HG03045 (cell line): Measurements from ENCODE around the gene PRKCI.
"Not testable (repeated sequence)": the region's sequence is repeated elsewhere in the genome, so short reads cannot be mapped to it uniquely, and the experiment has no call there.

Experiments used
- ATAC-seq: cut with Tn5 transposase; IDR thresholded peaks from one replicate; pipeline ENCODE4 v1.9.1; 2021; ENCODE audit warnings: mild to moderate bottlenecking, moderate library complexity; ENCODE audit not compliant: unreplicated experiment

The PRKCI gene

DNA sequence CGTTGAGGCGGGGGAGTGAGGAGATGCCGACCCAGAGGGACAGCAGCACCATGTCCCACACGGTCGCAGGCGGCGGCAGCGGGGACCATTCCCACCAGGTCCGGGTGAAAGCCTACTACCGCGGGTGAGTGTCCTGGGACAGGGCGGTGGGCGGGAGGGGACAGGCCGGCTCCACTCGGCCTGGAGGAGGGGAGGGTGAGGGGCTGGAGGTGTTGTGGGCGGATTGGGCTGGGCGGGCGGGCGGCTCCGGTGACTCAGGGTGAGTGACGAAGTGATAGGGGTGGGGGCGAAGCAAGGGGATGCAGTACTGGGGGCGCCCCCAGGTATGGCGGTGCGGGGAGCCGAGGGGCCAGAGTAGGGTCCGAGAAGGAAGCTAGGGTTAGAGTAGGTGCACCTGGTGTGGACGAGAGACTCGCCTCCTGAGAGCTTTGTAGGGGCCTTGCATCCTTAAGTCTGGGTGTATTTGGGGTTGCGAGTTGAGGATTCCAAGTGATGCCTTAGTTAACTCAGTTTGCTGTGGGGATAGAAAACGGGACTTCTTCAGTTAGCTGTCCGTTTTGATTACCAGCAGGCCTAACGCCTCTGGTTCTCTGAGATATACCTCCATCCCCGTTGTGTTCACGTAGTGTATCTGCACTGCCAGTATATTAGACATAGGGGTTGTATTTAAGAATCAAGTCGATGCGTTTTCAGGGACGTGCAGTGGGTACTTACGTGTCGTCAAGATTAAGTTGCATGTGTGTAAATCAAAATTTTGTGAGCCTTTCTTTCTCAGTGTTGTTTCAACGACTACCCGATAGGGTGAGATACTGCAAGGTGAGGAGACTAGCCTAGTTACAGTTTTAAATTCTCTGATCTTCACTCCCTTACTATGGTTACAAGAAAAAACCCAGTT lies 670 bp downstream of the PRKCI start:
- peak; percentile 38 for ATAC-seq

DNA sequence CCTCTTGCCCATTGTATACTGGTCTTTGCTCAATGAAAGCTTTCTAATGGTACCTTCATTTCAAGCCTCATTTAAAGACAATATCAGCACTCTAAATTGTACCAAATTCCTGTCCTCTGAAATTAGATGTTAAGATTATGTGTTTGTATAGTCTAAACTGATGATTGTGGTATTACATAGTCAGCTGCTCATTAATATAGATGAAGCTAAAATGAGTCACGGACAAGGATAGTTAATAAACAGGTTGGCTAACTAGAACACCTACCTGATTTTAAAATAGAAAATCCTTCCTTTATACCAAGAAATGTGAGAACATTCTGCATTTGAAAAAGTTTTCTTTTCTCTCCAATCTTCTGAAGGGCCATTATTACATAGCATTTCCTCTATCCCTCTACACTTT lies 2.9 kb downstream of the PRKCI start:
- no peak for ATAC-seq

GRCh38 chr3:170226426-170226960 lies 4.3 kb downstream of the PRKCI start:
- ATAC-seq = no peak

- no peak for ATAC-seq
Observed at GRCh38 chr3:170228093-170228766, 6.0 kb downstream of the PRKCI start.

DNA sequence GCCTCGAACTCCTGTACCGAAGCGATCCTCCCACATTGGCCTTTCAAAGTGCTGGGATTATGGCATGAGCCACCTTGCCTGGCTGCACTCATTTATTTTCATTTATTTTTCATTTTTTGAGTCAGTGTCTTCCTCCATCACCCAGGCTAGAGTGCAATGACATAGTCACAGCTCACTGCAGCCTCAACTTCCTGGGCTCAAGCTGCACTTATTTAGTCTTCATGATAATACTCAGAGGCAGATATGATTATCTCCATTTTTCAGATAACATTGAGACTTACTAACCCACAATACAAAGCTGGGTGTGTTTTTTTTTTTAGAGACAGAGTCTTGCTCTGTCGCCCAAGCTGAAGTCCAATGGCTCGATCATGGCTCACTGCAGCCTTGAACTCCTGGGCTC lies 10.0 kb downstream of the PRKCI start:
- no peak for ATAC-seq

- no peak for ATAC-seq
Observed at GRCh38 chr3:170233530-170233929, 11.3 kb downstream of the PRKCI start.

DNA sequence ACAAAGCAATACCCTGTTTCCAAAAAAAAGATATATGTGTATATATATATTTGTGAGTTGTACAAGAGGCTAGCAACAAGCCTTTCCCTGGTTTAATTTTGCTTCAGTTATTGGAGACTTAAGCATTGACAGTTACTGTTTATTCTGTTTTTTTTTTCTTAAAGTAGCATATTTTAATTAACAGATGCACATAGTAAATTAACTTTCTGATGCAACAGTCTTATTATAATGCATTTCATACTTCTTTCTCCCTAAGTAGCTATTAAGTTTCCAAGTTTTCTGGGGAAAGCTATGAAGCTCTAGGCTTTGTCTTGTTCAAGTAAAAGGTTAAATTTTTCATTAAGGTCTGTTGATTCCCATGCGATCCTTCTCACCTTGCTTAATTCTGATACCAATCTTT lies 17.9 kb downstream of the PRKCI start:
- no peak for ATAC-seq

DNA sequence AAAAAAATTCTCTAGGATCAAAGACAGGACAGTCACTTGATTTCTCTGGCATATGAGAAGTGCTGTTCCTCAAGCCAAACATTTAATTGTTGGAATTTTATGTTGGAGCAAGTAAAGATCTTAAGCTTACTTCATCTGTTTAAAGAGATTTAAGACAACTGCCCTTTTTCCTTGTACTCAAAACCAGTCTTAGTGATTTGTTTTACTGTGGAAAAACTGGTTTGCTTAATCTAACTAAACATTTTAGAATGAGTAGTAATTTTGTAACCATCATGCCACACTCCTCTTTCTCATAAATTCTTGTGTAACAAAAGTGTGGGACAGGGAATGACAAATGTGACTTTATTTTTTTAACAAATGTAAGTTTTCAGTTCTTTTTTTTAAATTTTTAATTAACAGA lies 18.4 kb downstream of the PRKCI start:
- ATAC-seq = no peak

DNA sequence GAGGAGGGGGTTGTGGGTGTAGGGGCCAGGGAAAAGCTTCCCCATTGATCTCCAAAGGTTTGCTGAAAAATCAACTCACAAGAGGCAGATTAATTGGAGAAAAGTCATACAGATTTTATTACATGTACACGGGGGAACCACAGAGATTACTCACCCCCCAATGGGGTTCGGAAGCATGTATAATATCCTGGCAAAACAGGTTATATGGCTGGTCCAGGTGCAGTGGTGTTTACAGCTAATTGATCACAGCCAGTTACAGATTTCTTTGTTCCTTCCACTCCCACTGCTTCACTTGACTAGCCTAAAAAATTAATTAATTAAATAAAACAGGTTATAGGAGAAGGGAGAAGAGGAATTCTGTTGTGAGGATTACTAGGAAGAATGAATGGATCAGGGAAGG lies 22.4 kb downstream of the PRKCI start:
- ATAC-seq = no peak

DNA sequence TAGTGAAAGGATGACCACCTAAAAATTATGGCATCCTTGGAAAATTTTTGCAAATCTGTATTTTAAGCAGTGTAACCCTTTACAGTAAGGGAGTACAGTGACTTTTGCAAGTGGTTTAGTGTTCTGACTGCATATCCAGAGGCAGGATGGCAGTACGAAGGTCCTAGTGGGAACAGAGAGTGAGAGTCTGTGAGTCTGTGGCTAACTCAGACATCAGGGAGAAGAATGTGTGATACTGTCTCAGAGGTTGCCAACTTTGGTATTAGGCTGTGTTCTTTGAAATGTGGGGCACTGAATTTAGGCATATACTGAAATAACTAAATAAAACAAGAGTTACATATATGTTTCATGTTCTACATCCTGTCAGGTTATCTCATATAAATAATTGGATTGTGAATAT lies 25.7 kb downstream of the PRKCI start:
- peak; percentile 33 for ATAC-seq

DNA sequence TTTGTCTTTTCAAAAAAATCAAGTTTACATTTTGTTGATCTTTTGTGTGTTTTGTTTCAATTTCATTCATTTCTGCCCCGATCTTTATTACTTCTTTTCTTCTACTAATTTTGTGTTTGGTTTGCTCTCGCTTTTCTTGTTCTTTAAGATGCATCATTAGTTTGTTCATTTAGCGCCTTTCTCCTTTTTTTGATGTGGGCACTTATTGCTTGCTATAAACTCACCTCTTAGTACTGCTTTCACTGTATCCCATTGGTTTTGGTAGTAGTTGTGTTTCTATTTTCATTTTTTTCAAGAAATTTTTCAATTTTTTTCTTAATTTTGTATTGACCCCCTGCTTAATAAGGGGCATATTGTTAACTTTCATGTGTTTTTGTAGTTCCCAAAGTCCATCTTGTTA lies 34.4 kb downstream of the PRKCI start:
- no peak for ATAC-seq

- peak; percentile 57 for ATAC-seq
Observed at GRCh38 chr3:170257145-170257544, 34.9 kb downstream of the PRKCI start.

GRCh38 chr3:170258105-170258487 lies 35.9 kb downstream of the PRKCI start:
- peak; percentile 3 for ATAC-seq

DNA sequence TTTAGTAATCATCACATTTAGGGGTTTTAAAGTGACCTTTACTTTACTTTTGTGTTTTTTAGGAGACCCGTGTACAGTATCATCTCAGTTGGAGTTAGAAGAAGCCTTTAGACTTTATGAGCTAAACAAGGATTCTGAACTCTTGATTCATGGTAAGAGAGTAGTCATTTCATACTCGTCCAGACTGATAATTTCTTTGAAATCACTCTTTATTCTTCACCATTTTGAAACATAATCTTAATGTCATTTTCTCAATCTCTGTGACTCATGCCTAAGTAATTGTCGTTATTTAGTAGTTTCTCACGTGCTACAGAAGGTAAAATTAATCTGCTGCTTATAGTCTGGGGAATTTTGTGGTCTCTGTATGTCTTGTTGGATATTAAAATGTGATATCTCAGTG lies 37.7 kb downstream of the PRKCI start:
- ATAC-seq = no peak

- ATAC-seq = no peak
Observed at GRCh38 chr3:170267793-170268192, 45.6 kb downstream of the PRKCI start.

DNA sequence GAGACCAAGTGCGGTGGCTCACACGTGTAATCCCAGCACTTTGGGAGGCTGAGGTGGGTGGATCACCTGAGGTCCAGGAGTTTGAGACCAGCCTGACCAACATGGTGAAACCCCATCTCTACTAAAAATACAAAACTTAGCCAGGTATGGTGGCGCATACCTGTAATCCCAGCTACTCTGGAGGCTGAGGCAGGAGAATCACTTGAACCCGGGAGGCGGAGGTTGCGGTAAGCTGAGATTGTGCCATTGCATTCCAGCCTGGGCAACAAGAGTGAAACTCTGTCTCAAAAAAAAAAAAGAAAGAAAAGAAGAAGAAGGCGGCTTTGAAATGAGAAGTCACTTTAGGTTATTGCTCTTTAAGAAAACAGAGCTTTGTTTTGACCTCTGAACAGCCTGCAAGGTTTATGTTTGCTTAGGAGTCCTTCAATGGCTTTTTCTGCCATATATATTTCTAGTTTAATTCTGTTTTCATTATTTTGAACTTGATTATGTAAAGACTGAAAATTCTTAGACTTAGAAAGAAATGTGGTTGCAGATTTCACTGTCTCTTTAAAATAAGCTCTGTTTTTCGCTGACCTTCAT lies 47.5 kb downstream of the PRKCI start:
- not testable (repeated sequence) for ATAC-seq

- ATAC-seq = no peak
Observed at GRCh38 chr3:170270282-170270881, 48.2 kb downstream of the PRKCI start.

- ATAC-seq = no peak
Observed at GRCh38 chr3:170274641-170275040, 52.4 kb downstream of the PRKCI start.

GRCh38 chr3:170275832-170276231 lies 53.6 kb downstream of the PRKCI start:
- ATAC-seq = no peak

DNA sequence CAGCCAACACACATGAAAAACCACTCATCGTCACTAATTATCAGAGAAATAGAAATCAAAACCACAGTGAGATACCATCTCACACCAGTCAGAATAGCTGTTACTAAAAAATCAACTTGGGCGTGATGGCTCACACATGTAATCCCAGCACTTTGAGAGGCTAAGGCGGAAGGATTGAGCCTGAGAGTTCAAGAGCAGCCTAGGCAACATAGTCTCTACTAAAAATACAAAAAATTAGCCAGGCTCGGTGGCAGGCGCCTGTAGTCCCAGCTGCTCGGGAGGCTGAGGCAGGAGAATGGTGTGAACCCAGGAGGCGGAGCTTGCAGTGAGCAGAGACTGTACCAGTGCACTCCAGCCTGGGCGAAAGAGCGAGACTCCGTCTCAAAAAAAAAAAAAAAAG lies 55.1 kb downstream of the PRKCI start:
- not testable (repeated sequence) for ATAC-seq

GRCh38 chr3:170277833-170278580 lies 55.8 kb downstream of the PRKCI start:
- ATAC-seq = no peak
